GDM1 (cell line): ENCODE measurements around the gene IGSF23.
"Not testable (repeated sequence)": the region's sequence is repeated elsewhere in the genome, so short reads cannot be mapped to it uniquely, and the experiment has no call there.

Experiments
- DNase-seq: peaks from one replicate; lab custom pipeline; 2025; lab: John Stamatoyannopoulos, UW

The IGSF23 gene

DNA sequence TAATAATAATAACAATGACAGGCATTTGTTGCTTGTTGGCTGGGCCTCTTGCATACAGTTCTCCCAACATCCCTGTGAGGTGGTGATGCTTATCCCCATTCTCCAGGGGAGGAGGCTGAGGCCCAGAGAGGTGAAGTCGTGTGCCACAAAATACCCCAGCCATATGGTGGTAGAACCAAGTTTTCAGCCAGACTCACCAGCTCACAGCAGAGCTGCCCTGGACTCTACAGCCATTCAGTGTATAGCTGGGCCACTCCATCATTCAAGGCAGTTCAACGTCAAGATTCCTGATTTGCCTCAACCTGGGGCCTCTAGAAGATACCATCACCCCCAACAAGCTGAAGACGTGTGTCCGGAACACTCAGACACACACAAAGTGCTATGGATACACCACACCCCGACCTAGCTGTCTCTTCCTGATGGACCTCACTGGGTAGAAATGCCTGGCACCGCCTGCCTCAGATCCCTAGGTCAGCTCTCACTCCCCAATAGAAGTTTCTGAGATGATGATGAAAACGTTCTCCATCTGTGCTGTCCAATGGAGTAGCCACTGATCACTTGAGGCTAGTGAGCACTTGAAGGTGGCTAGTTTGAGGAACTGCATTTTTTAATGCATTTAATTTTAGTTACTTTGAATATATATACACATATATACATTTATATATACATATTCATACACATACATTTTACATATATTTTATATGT, 53.6 kb downstream of the IGSF23 start:
- no peak for DNase-seq

DNA sequence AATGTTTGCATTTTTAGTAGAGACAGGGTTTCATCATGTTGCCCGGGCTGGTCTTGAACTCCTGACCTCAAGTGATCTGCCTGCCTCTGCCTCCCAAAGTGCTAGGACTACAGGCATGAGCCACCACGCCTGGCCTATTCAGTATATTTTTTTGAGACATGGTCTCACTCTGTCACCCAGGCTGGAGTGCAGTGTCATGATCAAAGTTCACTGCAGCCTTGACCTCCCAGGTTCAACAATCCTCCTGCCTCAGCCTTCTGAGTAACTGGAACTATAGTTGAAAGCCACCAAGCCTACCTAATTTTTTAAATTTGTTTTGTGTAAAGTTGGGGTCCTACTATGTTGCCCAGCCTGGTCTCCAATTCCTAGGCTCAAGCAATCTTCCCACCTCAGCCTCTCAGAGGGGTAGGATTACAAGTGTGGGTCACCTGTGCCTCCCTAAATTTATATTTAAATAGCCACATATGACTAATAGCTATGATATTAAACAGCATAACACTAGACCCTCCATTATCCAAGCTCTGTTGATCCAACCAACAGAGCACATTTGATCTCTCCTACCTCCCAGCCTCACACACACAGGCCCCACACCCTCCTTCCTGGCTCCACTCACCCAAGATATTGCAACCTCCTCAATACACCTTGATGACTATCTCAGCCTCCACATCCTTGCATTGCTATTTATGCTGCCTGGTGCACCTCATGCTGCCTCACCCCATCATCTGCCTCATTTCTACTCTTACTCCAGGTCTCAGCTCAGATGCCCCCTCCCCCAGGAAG, 55.8 kb downstream of the IGSF23 start:
- no peak for DNase-seq

DNA sequence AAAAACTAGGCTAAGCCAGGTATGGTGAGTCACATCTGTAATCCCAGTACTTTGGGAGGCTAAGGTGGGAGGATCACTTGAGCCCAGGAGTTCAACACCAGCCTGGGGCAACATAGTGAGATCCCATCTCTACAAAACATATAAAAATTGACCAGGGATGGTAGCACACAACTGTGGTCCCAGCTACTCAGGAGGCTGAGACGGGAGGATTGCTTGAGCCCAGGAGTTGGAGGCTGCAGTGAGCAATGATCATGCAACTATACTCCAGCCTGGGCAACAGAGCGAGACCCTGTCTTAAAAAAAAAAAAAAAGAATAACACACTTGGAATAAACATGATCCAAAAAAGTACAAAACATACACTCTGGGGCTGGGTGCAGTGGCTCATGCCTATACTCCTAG, 56.7 kb downstream of the IGSF23 start:
- DNase-seq = not testable (repeated sequence)

DNA sequence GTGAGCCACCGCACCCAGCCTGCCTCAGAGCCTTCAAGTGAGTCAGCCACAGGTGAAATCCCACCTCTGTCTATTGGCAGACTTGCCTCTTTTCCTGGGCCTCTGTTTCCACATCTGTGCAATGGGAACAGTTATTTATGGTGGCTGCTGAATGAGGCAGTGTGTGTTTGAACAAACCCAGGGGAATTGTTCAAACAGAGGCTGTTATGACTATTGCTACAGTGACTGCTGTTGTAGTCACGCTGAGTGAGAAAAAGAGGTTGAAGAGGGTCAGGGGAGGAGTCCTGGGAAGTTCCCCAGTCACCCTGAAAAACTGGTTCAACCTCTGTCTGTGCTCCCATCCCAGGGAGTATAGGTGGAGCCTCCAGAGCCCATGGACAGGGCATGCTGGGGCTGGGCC, 58.0 kb downstream of the IGSF23 start, which contains the start of gene CEACAM19:
TSS of gene CEACAM19 (plus strand) at position 83 of the 400 bp plus-strand sequence. CDS start 450 bp downstream, outside the sequence.
- no peak for DNase-seq

DNA sequence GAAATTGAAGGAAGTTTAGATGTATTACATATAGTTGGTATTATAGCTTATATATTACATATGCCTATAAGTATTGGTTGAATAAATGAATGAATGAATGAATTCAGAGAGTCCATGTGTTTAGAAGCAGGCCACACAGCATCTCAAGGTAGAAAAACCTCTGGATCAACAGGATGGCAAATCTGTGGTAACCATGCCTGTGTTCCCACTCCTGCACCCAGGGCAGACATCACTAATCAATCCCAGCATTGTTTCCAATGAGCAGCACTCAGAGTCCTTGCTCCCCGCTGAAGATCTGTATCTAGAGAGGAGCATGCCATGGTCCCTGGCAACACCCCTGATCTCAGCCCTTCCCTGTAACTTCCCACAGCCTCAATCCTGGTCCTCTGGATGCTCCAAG, 58.9 kb downstream of the IGSF23 start:
- no peak for DNase-seq

DNA sequence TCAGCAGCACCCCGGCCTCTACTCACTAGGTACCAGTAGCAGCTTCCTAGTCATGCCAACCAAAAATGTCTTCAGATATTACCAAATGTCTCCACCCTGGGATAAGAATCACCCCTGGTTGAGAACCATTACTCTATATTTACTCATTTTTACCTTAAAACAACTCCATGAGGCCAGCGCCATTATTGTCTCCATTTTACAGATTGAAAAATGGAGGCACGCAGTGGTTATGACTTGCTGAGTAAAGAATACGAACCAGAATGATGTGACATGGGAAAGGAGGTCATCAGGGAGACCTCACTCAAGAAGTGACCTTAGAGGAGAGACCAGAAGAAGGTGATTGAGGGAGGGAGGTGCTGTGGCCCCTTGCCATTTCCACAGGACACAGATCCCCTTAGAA, 60.1 kb downstream of the IGSF23 start:
- no peak for DNase-seq

DNA sequence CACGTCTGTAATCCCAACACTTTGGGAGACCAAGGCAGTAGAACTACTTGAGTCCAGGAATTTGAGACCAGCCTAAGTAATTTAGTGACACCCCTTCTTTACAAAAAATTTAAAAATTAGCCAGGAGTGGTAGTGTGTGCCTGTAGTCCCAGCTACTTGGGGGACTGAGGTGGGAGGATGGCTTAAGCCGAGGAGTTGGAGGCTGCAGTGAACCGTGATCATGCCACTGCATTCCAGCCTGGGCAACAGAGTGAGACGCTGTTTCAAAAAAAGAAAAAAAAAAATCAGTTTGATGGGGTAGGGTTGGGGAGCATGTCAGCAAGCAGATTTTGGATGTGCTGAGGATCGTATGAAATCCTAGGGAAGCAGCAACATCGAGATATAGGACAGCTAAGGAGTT, 62.2 kb downstream of the IGSF23 start:
- DNase-seq = no peak

DNA sequence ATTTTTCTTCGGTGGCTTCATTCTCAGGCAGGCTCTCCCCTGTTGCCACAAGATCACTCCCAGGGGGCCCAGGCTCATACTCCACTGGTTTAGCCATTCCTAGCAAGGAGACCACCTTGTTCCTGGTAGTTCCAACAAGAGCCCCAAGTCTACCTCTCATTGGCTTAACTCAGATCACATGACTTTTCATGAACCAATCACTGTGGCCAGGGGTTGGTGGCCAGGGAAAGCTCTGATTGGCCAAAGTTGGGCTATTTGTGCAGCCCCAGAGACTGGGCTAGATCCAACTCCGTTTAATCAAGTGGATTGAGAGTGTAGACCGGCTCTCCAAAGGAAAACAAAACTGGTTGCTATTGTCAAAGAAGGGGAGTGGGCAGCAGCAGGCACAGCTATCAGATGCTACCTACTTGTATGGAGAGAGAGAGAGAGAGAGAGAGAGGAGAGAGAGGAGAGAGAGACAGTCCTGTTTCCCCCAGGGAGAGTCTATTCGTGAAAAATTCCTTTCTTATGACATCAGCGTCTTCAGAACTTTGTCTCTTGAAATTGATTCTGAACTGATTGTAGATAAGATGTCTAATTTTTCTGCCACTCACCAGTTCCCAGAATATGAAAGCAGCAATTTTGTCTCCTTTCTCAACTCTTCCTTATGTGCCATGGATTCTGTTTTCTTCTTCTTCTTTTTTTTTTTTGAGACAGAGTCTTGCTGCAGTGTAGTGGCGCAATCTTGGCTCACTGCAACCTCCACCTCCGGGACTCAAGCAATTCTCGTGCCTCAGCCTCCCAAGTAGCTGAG, 63.9 kb downstream of the IGSF23 start:
- DNase-seq = no peak

DNA sequence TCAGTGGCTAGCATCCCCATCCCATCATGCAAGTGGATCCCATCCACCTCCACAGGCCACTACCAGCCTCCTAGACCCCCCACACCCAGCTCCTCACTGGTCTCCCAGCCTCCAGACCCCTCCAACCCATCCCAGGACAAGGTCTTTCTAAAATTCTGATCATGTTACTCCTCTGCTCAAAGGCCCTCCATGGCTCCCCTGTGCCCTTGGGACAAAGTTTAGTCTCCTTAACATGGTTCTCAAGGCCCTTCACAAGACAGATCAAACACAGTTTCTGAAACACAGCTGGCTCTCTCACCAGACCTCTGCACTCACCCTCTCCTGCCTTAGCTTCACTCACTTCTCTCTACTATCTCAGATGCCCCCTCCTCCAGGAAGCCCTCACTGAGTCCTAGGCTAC, 67.2 kb downstream of the IGSF23 start:
- no peak for DNase-seq

DNA sequence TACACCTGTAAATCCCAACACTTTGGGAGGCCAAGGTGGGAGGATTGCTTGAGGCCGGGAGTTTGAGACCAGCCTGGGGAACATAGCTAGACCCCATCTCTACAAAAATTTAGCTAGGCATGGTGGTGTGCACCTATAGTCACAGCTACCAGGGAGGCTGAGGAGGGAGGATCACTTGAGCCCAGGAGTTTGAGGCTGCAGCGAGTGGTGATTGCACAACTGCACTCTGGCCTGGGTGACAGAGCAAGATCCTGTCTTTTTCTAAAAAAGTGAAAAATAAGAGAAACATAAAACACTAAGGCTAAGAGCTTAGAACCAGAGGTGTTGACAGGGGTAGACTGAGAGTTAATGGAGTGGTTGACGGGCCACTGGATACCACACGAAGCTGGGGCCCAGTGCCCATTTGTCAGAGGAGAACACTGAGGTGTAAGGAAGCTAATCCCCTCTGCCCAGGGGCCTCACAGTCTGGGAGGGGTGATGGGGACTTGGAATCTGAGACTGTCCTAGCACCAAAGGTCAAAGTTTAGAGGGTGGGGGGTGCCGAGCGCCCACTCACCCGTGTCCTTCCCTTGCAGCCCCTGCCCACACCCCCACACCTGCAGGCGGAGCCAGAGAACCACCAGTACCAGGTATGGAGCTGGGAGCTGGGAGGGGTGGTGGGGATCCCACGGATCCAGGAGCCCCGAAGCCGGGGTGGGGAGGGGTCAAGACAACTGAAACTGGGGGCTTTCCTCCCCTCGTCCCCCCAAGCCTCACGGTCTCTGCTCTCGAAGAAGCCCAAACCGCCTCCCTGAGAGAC, 68.8 kb downstream of the IGSF23 start:
- no peak for DNase-seq

DNA sequence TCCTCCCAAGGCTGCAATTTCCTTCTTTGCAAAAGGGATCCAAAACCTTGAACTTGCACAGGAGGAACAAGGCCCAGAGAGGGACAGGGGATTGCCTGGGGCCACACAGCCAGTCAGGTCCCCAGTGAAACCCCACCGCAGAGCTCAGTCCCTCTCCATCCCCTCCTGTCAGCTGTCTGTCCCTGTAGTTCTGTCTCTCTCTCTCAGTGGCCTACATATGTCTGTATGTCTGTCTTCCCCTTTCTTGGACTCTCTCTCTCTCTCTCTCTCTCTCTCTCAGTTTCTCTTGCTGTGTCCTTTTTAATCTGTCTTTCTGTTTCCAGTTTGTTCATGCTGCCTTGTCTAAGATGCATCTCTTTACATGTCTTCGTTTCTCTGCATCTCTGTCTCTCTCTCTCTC, 69.4 kb downstream of the IGSF23 start:
- no peak for DNase-seq

DNA sequence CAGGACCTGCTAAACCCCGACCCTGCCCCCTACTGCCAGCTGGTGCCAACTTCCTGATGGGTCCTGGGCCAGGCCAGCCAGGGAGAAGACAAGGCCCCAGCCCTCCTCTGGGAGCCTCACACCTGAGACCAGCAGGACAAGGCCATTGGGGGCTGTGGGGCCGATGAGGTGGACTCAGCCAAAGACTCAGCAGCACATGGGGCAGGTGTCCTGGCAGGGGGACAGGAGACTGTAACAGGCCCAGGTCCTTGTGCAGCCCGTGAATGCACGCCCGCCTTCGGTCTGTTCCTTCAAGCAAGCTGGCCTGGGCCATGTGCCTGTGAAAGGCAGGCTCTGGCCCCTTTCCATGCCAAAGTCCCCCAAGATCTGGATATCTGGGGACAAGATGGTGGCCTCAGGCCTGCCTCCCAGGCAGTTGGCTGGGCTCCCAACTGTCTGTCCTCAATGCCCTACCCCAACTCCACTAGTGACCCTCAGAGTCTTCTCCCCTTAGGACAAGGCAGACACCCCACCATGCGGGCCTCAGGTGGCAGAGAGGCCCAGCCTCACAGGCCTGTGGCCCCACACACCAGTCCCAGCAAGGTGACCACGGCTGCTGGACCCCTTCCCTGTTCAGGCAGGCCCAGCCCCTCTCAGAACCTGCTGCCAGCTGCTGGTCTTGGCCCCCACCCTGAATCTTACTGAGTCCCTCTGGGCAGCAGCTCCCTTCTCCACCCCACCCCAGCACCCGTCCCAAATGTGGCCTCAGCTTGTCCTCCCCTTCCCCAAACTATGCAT, 70.3 kb downstream of the IGSF23 start:
- DNase-seq = no peak

DNA sequence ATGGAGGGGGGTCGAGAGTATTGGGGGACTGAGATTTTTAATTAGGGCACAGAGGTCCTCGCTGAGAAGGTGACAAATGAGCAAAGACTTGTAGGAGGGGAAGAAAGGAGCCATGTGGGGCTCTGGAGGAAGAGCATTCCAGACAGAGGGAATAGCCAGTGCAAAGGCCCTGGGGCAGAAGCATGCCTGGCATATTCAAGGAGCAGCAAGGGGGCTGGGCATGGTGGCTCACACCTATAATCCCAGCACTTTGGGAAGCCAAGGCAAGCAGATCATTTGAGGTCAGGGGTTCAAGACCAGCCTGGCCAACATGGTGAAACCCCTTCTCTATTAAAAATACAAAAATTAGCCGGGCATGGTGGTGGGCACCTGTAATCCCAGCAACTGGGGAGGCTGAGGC, 71.0 kb downstream of the IGSF23 start:
- DNase-seq = not testable (repeated sequence)

DNA sequence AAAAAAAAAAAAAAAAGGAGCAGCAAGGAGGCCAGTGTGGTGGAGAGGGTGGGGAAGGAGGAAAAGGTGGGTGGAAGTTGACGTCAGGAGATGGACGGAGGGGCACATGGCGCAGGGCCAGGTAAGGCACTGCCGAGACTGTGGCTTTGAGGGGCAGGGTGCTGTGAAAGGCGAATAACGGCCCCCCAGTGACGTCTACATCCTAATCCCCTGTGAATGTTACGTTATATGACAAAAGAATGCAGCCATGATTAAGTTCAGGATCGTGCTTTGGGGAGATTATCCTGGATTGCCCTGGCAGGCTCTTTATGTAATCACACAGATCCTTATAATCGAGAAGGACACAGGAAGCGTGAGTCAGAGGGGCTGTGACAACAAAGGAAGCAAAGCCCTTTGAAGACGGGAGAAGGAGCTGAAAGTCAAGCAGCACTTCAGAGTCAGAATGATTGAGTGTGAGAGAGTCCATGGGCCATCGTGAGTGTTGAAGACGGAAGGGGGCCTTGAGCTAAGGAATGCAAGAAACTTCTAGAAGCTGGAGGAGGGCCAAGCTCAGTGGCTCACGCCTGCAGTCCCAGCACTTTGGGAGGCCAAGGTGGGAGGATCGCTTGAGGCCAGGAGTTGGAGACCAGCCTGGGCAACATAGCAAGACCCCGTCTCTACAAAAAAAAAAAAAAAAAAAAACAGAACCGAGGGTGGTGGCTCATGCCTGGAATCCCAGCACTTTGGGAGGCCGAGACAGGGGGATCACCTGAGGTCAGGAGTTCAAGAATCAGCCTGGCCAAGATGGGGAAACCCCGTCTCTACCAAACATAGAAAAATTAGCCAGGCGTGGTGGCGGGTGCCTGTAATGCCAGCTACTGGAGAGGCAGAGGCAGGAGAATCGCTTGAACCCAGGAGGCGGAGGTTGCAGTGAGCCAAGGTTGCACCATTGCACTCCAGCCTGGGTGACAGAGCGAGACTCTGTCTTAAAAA, 71.8 kb downstream of the IGSF23 start:
- no peak for DNase-seq

DNA sequence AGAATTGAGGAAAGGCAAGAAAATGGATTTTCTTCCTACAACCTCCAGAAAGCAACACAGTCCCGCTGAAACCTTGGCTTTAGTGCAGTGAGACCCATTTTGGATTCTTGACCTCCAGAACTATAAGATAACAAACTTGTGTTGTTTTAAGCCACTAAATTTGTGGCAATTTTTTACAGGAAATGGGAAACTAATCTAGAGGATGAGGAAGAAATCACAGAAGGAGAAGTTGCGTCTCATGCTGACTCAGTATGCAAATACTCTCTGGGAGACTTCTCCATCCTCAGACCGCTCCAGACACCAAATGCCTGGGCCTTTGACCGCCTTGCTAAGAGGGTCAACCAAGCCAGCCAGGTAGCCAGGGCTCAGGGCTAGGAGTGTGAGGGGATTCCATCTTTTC, 72.5 kb downstream of the IGSF23 start:
- DNase-seq = no peak
